ENCODE measurements around the gene PALB2.

The PALB2 gene

GRCh38 chr16:23666571-23667354 is 25.7 kb upstream of the PALB2 start:
- TF ChIP-seq, protein P1, sequence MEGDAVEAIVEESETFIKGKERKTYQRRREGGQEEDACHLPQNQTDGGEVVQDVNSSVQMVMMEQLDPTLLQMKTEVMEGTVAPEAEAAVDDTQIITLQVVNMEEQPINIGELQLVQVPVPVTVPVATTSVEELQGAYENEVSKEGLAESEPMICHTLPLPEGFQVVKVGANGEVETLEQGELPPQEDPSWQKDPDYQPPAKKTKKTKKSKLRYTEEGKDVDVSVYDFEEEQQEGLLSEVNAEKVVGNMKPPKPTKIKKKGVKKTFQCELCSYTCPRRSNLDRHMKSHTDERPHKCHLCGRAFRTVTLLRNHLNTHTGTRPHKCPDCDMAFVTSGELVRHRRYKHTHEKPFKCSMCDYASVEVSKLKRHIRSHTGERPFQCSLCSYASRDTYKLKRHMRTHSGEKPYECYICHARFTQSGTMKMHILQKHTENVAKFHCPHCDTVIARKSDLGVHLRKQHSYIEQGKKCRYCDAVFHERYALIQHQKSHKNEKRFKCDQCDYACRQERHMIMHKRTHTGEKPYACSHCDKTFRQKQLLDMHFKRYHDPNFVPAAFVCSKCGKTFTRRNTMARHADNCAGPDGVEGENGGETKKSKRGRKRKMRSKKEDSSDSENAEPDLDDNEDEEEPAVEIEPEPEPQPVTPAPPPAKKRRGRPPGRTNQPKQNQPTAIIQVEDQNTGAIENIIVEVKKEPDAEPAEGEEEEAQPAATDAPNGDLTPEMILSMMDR (IDR thresholded peaks at IDR 0.05): no peak

DNA sequence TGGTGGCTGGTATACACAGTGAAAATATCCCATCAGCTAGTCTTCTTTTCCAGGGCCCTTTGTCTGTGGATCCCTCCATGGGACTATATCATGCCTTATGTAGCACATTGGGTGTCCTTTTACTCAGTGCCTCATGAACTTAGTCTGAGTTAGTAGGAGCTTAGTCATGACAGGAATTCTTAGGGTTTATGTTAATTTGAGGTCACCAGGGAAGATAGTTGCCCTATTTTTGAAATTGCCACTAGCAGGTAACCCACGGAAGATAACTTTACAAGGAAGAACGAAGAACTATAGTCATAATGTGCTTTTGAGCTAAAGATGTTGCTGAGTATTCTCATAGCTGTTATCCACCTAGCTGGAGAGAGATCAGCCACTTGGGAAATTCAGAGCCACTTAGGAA is 22.8 kb upstream of the PALB2 start:
- TF ChIP-seq, protein P1 (IDR thresholded peaks at IDR 0.05): no peak

- TF ChIP-seq, protein P1 (IDR thresholded peaks at IDR 0.05): no peak
Observed at GRCh38 chr16:23651943-23652468, 10.9 kb upstream of the PALB2 start.

DNA sequence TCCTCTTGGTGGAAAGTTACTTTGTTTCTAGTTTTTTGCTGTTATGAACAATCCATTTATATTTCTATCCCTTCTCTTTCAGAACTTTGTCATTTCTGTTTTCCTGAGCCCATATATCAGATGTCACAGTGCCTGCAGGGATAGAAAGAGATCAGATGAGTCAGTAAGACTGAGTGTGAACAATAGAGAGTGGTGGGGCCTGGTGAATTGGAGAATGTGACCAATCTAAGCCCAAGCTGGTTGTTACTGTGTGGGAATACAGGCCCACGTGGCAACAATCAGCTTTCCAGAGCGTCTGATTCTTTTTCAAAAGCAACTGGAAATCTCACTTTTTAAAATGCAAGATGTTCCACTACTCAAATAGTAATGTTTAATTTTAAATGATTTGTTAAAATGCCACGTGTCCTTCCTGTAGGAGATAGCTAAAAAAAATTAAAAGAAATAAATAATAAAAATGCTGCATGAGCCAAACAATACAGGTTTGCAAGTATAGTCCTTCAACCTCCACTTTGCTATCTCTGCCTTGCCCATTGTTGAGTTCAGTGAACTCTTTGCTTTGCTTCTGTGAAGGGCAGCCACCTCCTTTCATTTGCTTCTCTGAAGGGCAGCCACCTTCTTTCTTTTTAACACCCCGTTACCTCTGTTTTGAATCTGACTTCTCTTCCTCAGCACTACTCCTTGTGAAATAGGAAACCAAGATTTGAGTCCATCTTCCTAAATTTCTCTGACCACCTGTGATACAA is 9.7 kb upstream of the PALB2 start:
- TF ChIP-seq, protein P1 (IDR thresholded peaks at IDR 0.05): no peak

DNA sequence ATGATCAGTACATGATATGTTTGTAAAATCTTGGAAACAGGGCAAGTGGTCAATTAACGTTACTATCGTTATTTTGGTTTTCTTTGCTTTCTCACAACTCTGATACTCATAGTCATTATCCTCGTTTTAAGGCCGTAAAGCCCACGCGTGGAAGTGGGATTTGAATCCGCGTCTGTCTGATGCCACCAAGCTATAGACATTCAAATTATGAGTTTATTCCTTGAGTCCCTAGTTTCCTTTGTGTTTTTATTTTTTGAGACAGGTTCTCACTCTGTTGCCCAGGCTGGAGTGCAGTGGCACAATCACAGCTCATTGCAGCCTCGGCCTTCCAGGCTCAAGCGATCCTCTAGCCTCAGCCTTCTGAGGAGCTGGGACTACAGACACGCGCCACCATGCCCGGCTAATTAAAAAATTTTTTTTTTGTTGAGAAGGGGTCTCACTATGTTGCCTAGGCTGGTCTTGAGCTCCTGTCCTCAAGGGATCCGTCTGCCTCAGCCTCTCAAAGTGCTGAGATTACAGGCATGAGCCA is 1.2 kb upstream of the PALB2 start:
- TF ChIP-seq, protein P1 (IDR thresholded peaks at IDR 0.05): no peak

- TF ChIP-seq, protein P1 (IDR thresholded peaks at IDR 0.05): no peak
Observed at GRCh38 chr16:23640615-23640930, 537 bp downstream of the PALB2 start.

DNA sequence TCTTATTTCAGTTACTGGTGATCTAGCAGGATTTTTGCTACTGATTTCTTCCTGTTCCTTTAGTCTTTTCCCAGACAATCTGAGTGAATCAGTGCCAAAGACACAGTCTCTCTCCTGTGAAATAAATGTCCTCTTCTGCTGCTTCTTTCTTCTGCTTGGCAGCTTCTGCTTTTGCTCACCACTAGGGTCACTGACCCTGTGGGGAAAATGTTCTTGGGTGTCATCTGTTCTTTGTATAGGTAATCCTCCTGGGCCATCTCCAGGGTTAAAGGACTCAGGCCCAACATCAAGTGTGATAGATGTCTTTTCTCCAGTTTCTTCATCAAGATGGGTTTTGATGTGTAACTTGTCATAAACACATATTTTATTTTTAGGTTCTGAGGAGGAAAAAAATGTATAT is 5.2 kb downstream of the PALB2 start:
- TF ChIP-seq, protein P1 (IDR thresholded peaks at IDR 0.05): no peak

All from LNCAP (cell line).